ENCODE measurements around the gene TFR2.
A peak's percentile ranks its signal among the peaks of the same experiment; 100 is the strongest.

TFR2 gene

DNA sequence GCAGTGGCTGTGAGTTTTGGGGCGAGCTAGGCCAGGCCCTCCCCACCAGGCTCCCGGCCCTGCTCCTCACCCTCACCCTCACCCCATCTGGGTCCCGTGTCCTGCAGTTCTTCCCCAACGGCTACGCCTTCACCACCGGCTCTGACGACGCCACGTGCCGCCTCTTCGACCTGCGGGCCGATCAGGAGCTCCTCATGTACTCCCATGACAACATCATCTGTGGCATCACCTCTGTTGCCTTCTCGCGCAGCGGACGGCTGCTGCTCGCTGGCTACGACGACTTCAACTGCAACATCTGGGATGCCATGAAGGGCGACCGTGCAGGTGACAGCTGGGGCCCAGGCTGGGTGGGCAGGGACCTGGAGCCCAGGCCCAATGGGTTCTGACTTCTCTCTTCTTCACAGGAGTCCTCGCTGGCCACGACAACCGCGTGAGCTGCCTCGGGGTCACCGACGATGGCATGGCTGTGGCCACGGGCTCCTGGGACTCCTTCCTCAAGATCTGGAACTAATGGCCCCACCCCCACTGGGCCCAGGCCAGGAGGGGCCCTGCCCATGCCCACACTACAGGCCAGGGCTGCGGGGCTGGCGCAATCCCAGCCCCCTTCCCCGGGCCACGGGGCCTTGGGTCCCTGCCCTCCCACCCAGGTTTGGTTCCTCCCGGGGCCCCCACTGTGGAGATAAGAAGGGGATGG is 37.1 kb upstream of the TFR2 start:
- Histone ChIP-seq H3K27ac (ENCODE audit: insufficient read depth, low read depth, low read length, poor library complexity, severe bottlenecking) (no peak overlapping the region), H3K27me3 (ENCODE audit: control insufficient read depth, insufficient read depth, low read length, poor library complexity, severe bottlenecking) (no peaks in the 10 kb centered on the region), H3K9me3 (ENCODE audit: control insufficient read depth, low read length) (no peaks in the 10 kb centered on the region), H3K4me3 (ENCODE audit: insufficient read depth, low read depth, low read length) (no peak overlapping the region), H3K36me3 (ENCODE audit: control insufficient read depth, insufficient read depth, low read length) (peaks cover 32% of the 10 kb centered on the region), H3K4me1 (ENCODE audit: control insufficient read depth, insufficient read depth, low read length) (peaks cover 14% of the 10 kb centered on the region)
- WGBS, 2 experiments = 94% methylated on average over 35 of the region's 35 CpGs

- no peak overlapping the region for H3K27ac ChIP-seq (ENCODE audit: insufficient read depth, low read depth, low read length, poor library complexity, severe bottlenecking)
- peaks cover 14% of the 10 kb centered on the region for H3K4me1 ChIP-seq (ENCODE audit: control insufficient read depth, insufficient read depth, low read length)
- peaks cover 25% of the 10 kb centered on the region for H3K36me3 ChIP-seq (ENCODE audit: control insufficient read depth, insufficient read depth, low read length)
- no peaks in the 10 kb centered on the region for H3K9me3 ChIP-seq (ENCODE audit: control insufficient read depth, low read length)
- 95% methylated on average over 36 of the region's 36 CpGs for WGBS, 2 experiments
- no peak overlapping the region for H3K4me3 ChIP-seq (ENCODE audit: insufficient read depth, low read depth, low read length)
- H3K27me3 ChIP-seq (ENCODE audit: control insufficient read depth, insufficient read depth, low read length, poor library complexity, severe bottlenecking) = peaks cover 5% of the 10 kb centered on the region
Observed at GRCh38 chr7:100677308-100678267, 36.2 kb upstream of the TFR2 start.

- Histone ChIP-seq H3K9me3 (ENCODE audit: control insufficient read depth, low read length) (no peaks in the 10 kb centered on the region), H3K4me3 (ENCODE audit: insufficient read depth, low read depth, low read length) (peak overlapping the region; percentile 93), H3K27me3 (ENCODE audit: control insufficient read depth, insufficient read depth, low read length, poor library complexity, severe bottlenecking) (peaks cover 14% of the 10 kb centered on the region), H3K27ac (ENCODE audit: insufficient read depth, low read depth, low read length, poor library complexity, severe bottlenecking) (no peak overlapping the region), H3K4me1 (ENCODE audit: control insufficient read depth, insufficient read depth, low read length) (peaks cover 14% of the 10 kb centered on the region), H3K36me3 (ENCODE audit: control insufficient read depth, insufficient read depth, low read length) (peaks cover 20% of the 10 kb centered on the region)
- WGBS, 2 experiments = 92% methylated on average over 23 of the region's 23 CpGs
Observed at GRCh38 chr7:100676501-100677306, 35.4 kb upstream of the TFR2 start.

- Histone ChIP-seq H3K36me3 (ENCODE audit: control insufficient read depth, insufficient read depth, low read length) (peaks cover 18% of the 10 kb centered on the region), H3K27ac (ENCODE audit: insufficient read depth, low read depth, low read length, poor library complexity, severe bottlenecking) (no peak overlapping the region), H3K4me1 (ENCODE audit: control insufficient read depth, insufficient read depth, low read length) (peaks cover 14% of the 10 kb centered on the region), H3K27me3 (ENCODE audit: control insufficient read depth, insufficient read depth, low read length, poor library complexity, severe bottlenecking) (peaks cover 23% of the 10 kb centered on the region), H3K9me3 (ENCODE audit: control insufficient read depth, low read length) (no peaks in the 10 kb centered on the region), H3K4me3 (ENCODE audit: insufficient read depth, low read depth, low read length) (peak overlapping the region; percentile 93)
- 4 to 5% methylated on average over 56 to 59 of the region's 59 CpGs for WGBS, 2 experiments
Observed at GRCh38 chr7:100675581-100676350, 34.4 kb upstream of the TFR2 start.

DNA sequence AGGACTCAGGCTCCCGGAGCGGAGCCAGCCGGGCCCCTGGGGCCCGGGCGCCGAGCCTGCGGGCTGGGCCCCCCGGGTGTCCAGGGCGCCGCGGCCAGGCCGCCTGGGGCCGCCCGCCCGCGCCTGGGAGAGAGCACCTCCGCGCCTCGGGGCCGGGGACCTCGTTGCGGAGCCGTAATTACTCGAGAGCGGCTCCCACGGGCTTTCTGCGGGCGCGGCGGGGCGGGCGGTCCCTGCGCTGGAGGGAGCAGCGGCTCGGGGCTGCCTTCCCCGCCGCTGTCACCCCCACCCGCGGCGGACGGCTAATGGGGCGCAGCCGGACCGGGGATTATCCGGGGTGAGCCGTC is 33.7 kb upstream of the TFR2 start:
- Histone ChIP-seq H3K4me1 (ENCODE audit: control insufficient read depth, insufficient read depth, low read length) (peaks cover 7% of the 10 kb centered on the region), H3K27me3 (ENCODE audit: control insufficient read depth, insufficient read depth, low read length, poor library complexity, severe bottlenecking) (peaks cover 28% of the 10 kb centered on the region), H3K4me3 (ENCODE audit: insufficient read depth, low read depth, low read length) (peak overlapping the region; percentile 93), H3K9me3 (ENCODE audit: control insufficient read depth, low read length) (no peaks in the 10 kb centered on the region), H3K36me3 (ENCODE audit: control insufficient read depth, insufficient read depth, low read length) (peaks cover 17% of the 10 kb centered on the region), H3K27ac (ENCODE audit: insufficient read depth, low read depth, low read length, poor library complexity, severe bottlenecking) (no peak overlapping the region)
- 0% methylated on average over 46 of the region's 46 CpGs for WGBS, 2 experiments

- 0 to 1% methylated on average over 43 of the region's 43 CpGs for WGBS, 2 experiments
- peaks cover 5% of the 10 kb centered on the region for H3K4me1 ChIP-seq (ENCODE audit: control insufficient read depth, insufficient read depth, low read length)
- peaks cover 28% of the 10 kb centered on the region for H3K27me3 ChIP-seq (ENCODE audit: control insufficient read depth, insufficient read depth, low read length, poor library complexity, severe bottlenecking)
- H3K9me3 ChIP-seq (ENCODE audit: control insufficient read depth, low read length) = no peaks in the 10 kb centered on the region
- peak overlapping the region; percentile 93 for H3K4me3 ChIP-seq (ENCODE audit: insufficient read depth, low read depth, low read length)
- peaks cover 17% of the 10 kb centered on the region for H3K36me3 ChIP-seq (ENCODE audit: control insufficient read depth, insufficient read depth, low read length)
- no peak overlapping the region for H3K27ac ChIP-seq (ENCODE audit: insufficient read depth, low read depth, low read length, poor library complexity, severe bottlenecking)
Observed at GRCh38 chr7:100674411-100675104, 33.2 kb upstream of the TFR2 start.

GRCh38 chr7:100673942-100674410 is 32.6 kb upstream of the TFR2 start:
- H3K27me3 ChIP-seq (ENCODE audit: control insufficient read depth, insufficient read depth, low read length, poor library complexity, severe bottlenecking) = peaks cover 28% of the 10 kb centered on the region
- peak overlapping the region; percentile 93 for H3K4me3 ChIP-seq (ENCODE audit: insufficient read depth, low read depth, low read length)
- no peaks in the 10 kb centered on the region for H3K4me1 ChIP-seq (ENCODE audit: control insufficient read depth, insufficient read depth, low read length)
- peaks cover 15% of the 10 kb centered on the region for H3K36me3 ChIP-seq (ENCODE audit: control insufficient read depth, insufficient read depth, low read length)
- no peak overlapping the region for H3K27ac ChIP-seq (ENCODE audit: insufficient read depth, low read depth, low read length, poor library complexity, severe bottlenecking)
- WGBS, 2 experiments = 0% methylated on average over 33 to 34 of the region's 34 CpGs
- no peaks in the 10 kb centered on the region for H3K9me3 ChIP-seq (ENCODE audit: control insufficient read depth, low read length)

GRCh38 chr7:100673302-100673941 is 32.1 kb upstream of the TFR2 start, which contains the start of gene GNB2:
Gene GNB2 (plus strand): TSS chr7:100673740. CDS start chr7:100676266, 2,526 bp downstream.
- WGBS, 2 experiments = 0% methylated on average over 65 of the region's 65 CpGs
- Histone ChIP-seq H3K9me3 (ENCODE audit: control insufficient read depth, low read length) (no peaks in the 10 kb centered on the region), H3K36me3 (ENCODE audit: control insufficient read depth, insufficient read depth, low read length) (peaks cover 13% of the 10 kb centered on the region), H3K4me1 (ENCODE audit: control insufficient read depth, insufficient read depth, low read length) (no peaks in the 10 kb centered on the region), H3K4me3 (ENCODE audit: insufficient read depth, low read depth, low read length) (peak within 1 kb of the TSS; percentile 93), H3K27me3 (ENCODE audit: control insufficient read depth, insufficient read depth, low read length, poor library complexity, severe bottlenecking) (peaks cover 28% of the 10 kb centered on the region), H3K27ac (ENCODE audit: insufficient read depth, low read depth, low read length, poor library complexity, severe bottlenecking) (peak within 1 kb of the TSS; percentile 98)

Measured in ectodermal cell (in vitro differentiated cells).